ENCODE measurements around the gene FAM83E.
"Not testable (repeated sequence)": the region's sequence is repeated elsewhere in the genome, so short reads cannot be mapped to it uniquely, and the experiment has no call there.

The FAM83E gene

GRCh38 chr19:48658483-48658882 lies 43.6 kb upstream of the FAM83E start:
- H3K4me3 ChIP-seq (ENCODE audit: low read depth, low read length) = no peak overlapping the region
- no peak for DNase-seq (ENCODE audit: low read depth)
- TF ChIP-seq CTCF (IDR thresholded peaks at IDR 0.05; ENCODE audit: control insufficient read depth, extremely low read depth, insufficient read depth) = no peak

GRCh38 chr19:48657828-48658227 lies 43.0 kb upstream of the FAM83E start:
- H3K4me3 ChIP-seq (ENCODE audit: low read depth, low read length); DNase-seq (ENCODE audit: low read depth): not testable (repeated sequence)

GRCh38 chr19:48656840-48657474 lies 42.1 kb upstream of the FAM83E start:
- no peak for DNase-seq (ENCODE audit: low read depth)
- no peak for TF ChIP-seq CTCF (IDR thresholded peaks at IDR 0.05; ENCODE audit: control insufficient read depth, extremely low read depth, insufficient read depth)
- no peak overlapping the region for H3K4me3 ChIP-seq (ENCODE audit: low read depth, low read length)

GRCh38 chr19:48654299-48655059 lies 39.6 kb upstream of the FAM83E start:
- no peak overlapping the region for H3K4me3 ChIP-seq (ENCODE audit: low read depth, low read length)
- no peak for DNase-seq (ENCODE audit: low read depth)
- TF ChIP-seq CTCF (IDR thresholded peaks at IDR 0.05; ENCODE audit: control insufficient read depth, extremely low read depth, insufficient read depth) = no peak

GRCh38 chr19:48651683-48652048 lies 36.8 kb upstream of the FAM83E start:
- DNase-seq (ENCODE audit: low read depth) = no peak
- H3K4me3 ChIP-seq (ENCODE audit: low read depth, low read length) = no peak overlapping the region
- no peak for TF ChIP-seq CTCF (IDR thresholded peaks at IDR 0.05; ENCODE audit: control insufficient read depth, extremely low read depth, insufficient read depth)

GRCh38 chr19:48650974-48651682 lies 36.3 kb upstream of the FAM83E start:
- H3K4me3 ChIP-seq (ENCODE audit: low read depth, low read length) = no peak overlapping the region
- DNase-seq (ENCODE audit: low read depth) = no peak
- TF ChIP-seq CTCF (IDR thresholded peaks at IDR 0.05; ENCODE audit: control insufficient read depth, extremely low read depth, insufficient read depth) = no peak

- no peak for TF ChIP-seq CTCF (IDR thresholded peaks at IDR 0.05; ENCODE audit: control insufficient read depth, extremely low read depth, insufficient read depth)
- no peak overlapping the region for H3K4me3 ChIP-seq (ENCODE audit: low read depth, low read length)
- no peak for DNase-seq (ENCODE audit: low read depth)
Measured at GRCh38 chr19:48648134-48648533, 33.3 kb upstream of the FAM83E start.

All from LNCaP clone FGC (cell line).